HFFc6 (cell line): Measurements from ENCODE around the gene CDC20B. TPM values are rescaled to one million over a fixed set of nuclear protein-coding genes. Genes with fewer than 3 reads are reported as not detected.
A peak's percentile ranks its signal among the peaks of the same experiment; 100 is the strongest.

Source experiments
- DNase-seq: peaks from one replicate; pipeline ENCODE4 v3.0.0-alpha.2; 2018
- H3K27ac Mint-ChIP-seq: 2 replicates; pipeline ENCODE4 v1.8.0; 2020; ENCODE audit warnings: mild to moderate bottlenecking, mixed read lengths
- H3K27me3 Mint-ChIP-seq: 2 replicates; pipeline ENCODE4 v1.8.0; 2021; ENCODE audit warnings: mild to moderate bottlenecking, moderate library complexity, mixed read lengths; ENCODE audit not compliant: insufficient read depth
- H3K36me3 Mint-ChIP-seq: 2 replicates; pipeline ENCODE4 v1.8.0; 2021; ENCODE audit warnings: low read depth, mixed read lengths
- H3K4me1 Mint-ChIP-seq: 2 replicates; pipeline ENCODE4 v1.8.0; 2020; ENCODE audit warnings: low read depth, mixed read lengths
- H3K4me3 Mint-ChIP-seq: 2 replicates; pipeline ENCODE4 v1.8.0; 2020; ENCODE audit warnings: mild to moderate bottlenecking, moderate library complexity, mixed read lengths
- H3K9me3 Mint-ChIP-seq: 2 replicates; pipeline ENCODE4 v1.8.0; 2020; ENCODE audit warnings: mild to moderate bottlenecking, mixed read lengths
- total RNA-seq, 6 experiments: library from RNA; stranded (reverse); fragmentation: NEBNext Ultra II Directional; extraction: Animal tissue kit (Norgen Biotek cat#: 25700); gene quantifications; 2 replicates in 1 of 6; 3 replicates in 5 of 6; pipeline ENCODE4 v1.2.3, GENCODE V29; 2021
- TF ChIP-seq, protein P1 (sequence below): fragments of 200-600 bp; sonication (generic); IDR thresholded peaks from 2 replicates; pipeline ENCODE4 v1.5.0; 2021; ENCODE audit warnings: antibody characterized with exemption, mild to moderate bottlenecking

Gene CDC20B
- total RNA-seq, 6 experiments from 2014 or later = 0.07 to 0.20 (median 0.12) TPM; not detected in 1

- H3K4me1 Mint-ChIP-seq = no peaks in the 10 kb centered on the region
- DNase-seq = peak; percentile 18
- H3K27me3 Mint-ChIP-seq = peaks cover 30% of the 10 kb centered on the region
- no peaks in the 10 kb centered on the region for H3K9me3 Mint-ChIP-seq
- TF ChIP-seq, protein P1, sequence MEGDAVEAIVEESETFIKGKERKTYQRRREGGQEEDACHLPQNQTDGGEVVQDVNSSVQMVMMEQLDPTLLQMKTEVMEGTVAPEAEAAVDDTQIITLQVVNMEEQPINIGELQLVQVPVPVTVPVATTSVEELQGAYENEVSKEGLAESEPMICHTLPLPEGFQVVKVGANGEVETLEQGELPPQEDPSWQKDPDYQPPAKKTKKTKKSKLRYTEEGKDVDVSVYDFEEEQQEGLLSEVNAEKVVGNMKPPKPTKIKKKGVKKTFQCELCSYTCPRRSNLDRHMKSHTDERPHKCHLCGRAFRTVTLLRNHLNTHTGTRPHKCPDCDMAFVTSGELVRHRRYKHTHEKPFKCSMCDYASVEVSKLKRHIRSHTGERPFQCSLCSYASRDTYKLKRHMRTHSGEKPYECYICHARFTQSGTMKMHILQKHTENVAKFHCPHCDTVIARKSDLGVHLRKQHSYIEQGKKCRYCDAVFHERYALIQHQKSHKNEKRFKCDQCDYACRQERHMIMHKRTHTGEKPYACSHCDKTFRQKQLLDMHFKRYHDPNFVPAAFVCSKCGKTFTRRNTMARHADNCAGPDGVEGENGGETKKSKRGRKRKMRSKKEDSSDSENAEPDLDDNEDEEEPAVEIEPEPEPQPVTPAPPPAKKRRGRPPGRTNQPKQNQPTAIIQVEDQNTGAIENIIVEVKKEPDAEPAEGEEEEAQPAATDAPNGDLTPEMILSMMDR = peak; percentile 58
- no peaks in the 10 kb centered on the region for H3K36me3 Mint-ChIP-seq
- H3K27ac Mint-ChIP-seq = no peak overlapping the region
- no peak overlapping the region for H3K4me3 Mint-ChIP-seq
Measured at GRCh38 chr5:55187370-55187769, 14.4 kb upstream of the CDC20B start.

DNA sequence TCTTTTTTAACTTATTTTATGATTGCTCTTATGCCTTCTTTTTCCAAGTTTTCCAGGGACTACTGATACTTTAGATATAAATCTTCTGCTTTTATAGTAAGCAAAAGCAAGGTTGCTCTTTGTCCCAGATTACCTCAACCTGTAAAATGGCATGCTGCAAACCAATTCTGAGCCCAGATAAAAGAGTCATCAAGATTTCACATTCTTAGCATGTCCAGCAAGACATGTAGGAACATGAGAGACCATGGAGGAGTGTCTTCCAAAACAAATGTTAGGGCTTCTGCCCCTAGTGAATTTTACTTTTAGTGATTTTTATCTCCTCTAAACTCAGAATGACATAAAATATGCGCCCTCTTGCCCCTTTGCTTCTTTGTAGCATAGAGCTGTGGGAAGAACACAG is 7.0 kb upstream of the CDC20B start:
- H3K27ac Mint-ChIP-seq = no peak overlapping the region
- no peak overlapping the region for H3K4me3 Mint-ChIP-seq
- peaks cover 47% of the 10 kb centered on the region for H3K27me3 Mint-ChIP-seq
- TF ChIP-seq, protein P1 = no peak
- H3K36me3 Mint-ChIP-seq = no peaks in the 10 kb centered on the region
- DNase-seq = no peak
- no peaks in the 10 kb centered on the region for H3K9me3 Mint-ChIP-seq
- peaks cover 20% of the 10 kb centered on the region for H3K4me1 Mint-ChIP-seq

- DNase-seq = no peak
- H3K4me3 Mint-ChIP-seq = peak overlapping the region; percentile 76; the same call in 1 of the 2 replicates
- H3K27ac Mint-ChIP-seq = no peak overlapping the region
- H3K4me1 Mint-ChIP-seq = peaks cover 39% of the 10 kb centered on the region
- no peaks in the 10 kb centered on the region for H3K9me3 Mint-ChIP-seq
- H3K36me3 Mint-ChIP-seq = no peaks in the 10 kb centered on the region
- TF ChIP-seq, protein P1 = no peak
- peaks cover 42% of the 10 kb centered on the region for H3K27me3 Mint-ChIP-seq
Measured at GRCh38 chr5:55177078-55177477, 4.1 kb upstream of the CDC20B start.

GRCh38 chr5:55176176-55176818 is 3.3 kb upstream of the CDC20B start:
- Mint-ChIP-seq H3K4me1 (peaks cover 39% of the 10 kb centered on the region), H3K36me3 (no peaks in the 10 kb centered on the region), H3K9me3 (no peaks in the 10 kb centered on the region), H3K4me3 (peak overlapping the region; percentile 76), H3K27ac (no peak overlapping the region), H3K27me3 (peaks cover 40% of the 10 kb centered on the region)
- TF ChIP-seq, protein P1 = peak; percentile 45; the same call in 1 of the 2 replicates
- no peak for DNase-seq

GRCh38 chr5:55175781-55176175 is 2.8 kb upstream of the CDC20B start:
- DNase-seq = no peak

More at GRCh38 chr5:55175781-55176175, 2.8 kb upstream of the CDC20B start:
- peaks cover 37% of the 10 kb centered on the region for H3K27me3 Mint-ChIP-seq
- H3K27ac Mint-ChIP-seq = no peak overlapping the region
- TF ChIP-seq, protein P1 = no peak
- H3K36me3 Mint-ChIP-seq = no peaks in the 10 kb centered on the region
- H3K9me3 Mint-ChIP-seq = no peaks in the 10 kb centered on the region
- peaks cover 39% of the 10 kb centered on the region for H3K4me1 Mint-ChIP-seq
- peak overlapping the region; percentile 76 for H3K4me3 Mint-ChIP-seq
